Subcutaneous abdominal adipose tissue (tissue), 5 donors: ENCODE measurements around the gene FSCN2.

Experiments
- H3K27ac ChIP-seq: one replicate; pipeline ENCODE4 v1.7.0; 2013; ENCODE audit warnings: low read depth, mild to moderate bottlenecking, inconsistent platforms, low read length, moderate library complexity
- H3K27me3 ChIP-seq, 5 donors: one replicate each; pipeline ENCODE4 v1.7.0; 2013; ENCODE audit warnings: low read length in 5 of 5, inconsistent platforms in 1 of 5; ENCODE audit not compliant: control insufficient read depth in 5 of 5, insufficient read depth in 4 of 5
- H3K36me3 ChIP-seq, 5 donors: one replicate each; pipeline ENCODE4 v1.7.0; 2013; ENCODE audit warnings: low read length in 5 of 5; ENCODE audit not compliant: control insufficient read depth in 5 of 5, insufficient read depth in 5 of 5
- H3K4me1 ChIP-seq, 5 donors: one replicate each; pipeline ENCODE4 v1.7.0; 2013; ENCODE audit warnings: low read length in 5 of 5, mild to moderate bottlenecking in 3 of 5, moderate library complexity in 1 of 5; ENCODE audit not compliant: control insufficient read depth in 5 of 5, insufficient read depth in 5 of 5
- H3K4me3 ChIP-seq, 5 donors: one replicate each; pipeline ENCODE4 v1.7.0; 2013; ENCODE audit warnings: low read length in 5 of 5, low read depth in 1 of 5
- H3K9ac ChIP-seq, 5 donors: one replicate each; pipeline ENCODE4 v1.7.0; 2013; ENCODE audit warnings: low read length in 5 of 5, mild to moderate bottlenecking in 4 of 5, moderate library complexity in 3 of 5
- H3K9me3 ChIP-seq, 5 donors: one replicate each; pipeline ENCODE4 v1.7.0; 2013; ENCODE audit warnings: low read length in 5 of 5; ENCODE audit not compliant: control insufficient read depth in 5 of 5
- donor health status: healthy.
- donor health status: healthy.
- donor health status: healthy.
- donor health status: healthy.
- donor health status: healthy.

FSCN2 gene

DNA sequence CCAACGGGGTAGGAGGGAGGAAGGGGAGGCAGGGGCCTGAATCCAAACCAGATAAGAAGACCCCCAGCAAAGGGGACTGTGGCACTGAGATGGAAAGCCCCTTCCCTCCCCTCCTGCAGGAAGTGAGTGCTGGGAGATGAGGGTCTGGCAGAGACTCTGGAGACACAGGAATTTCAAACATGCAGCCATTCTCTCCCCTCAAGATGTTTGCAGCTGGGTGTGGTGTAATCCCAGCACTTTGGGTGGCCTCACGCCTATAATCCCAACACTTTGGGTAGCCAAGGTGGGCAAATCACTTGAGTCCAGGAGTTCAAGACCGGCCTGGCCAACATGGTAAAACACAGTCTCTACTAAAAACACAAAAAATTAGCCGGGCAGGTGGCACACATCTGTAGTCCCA is 57.9 kb downstream of the FSCN2 start:
- no peaks in the 10 kb centered on the region for H3K27me3 ChIP-seq
- H3K27ac ChIP-seq = no peak overlapping the region
- no peak overlapping the region for H3K9ac ChIP-seq
- H3K4me1 ChIP-seq = peaks cover 0 to 3% (median 0%) of the 10 kb centered on the region in 5 donors
- no peak overlapping the region for H3K4me3 ChIP-seq
- no peaks in the 10 kb centered on the region for H3K9me3 ChIP-seq
- peaks cover 13 to 96% (median 78%) of the 10 kb centered on the region in 5 donors for H3K36me3 ChIP-seq
